Fibroblast of pulmonary artery (primary cell): ENCODE measurements around the gene TDRD5.

Source experiments
- DNase-seq: peaks from one replicate; pipeline ENCODE4 v3.0.0-alpha.2; 2010; ENCODE audit warnings: low read depth
- H3K4me3 ChIP-seq: replicated peaks from 2 replicates; pipeline ENCODE4 v1.5.1; 2011; ENCODE audit warnings: low read depth, mild to moderate bottlenecking, control low read depth, low read length, moderate library complexity
- CTCF ChIP-seq: IDR thresholded peaks from 2 replicates; pipeline ENCODE4 v1.5.1; 2011; ENCODE audit warnings: mild to moderate bottlenecking, control low read depth, low read length, inconsistent platforms; ENCODE audit errors: missing control alignments

TDRD5 gene

GRCh38 chr1:179714159-179714558, 122.5 kb downstream of the TDRD5 start:
- H3K4me3 ChIP-seq: no peak overlapping the region
- DNase-seq: no peak
- TF ChIP-seq CTCF: no peak

GRCh38 chr1:179714623-179715022, 123.0 kb downstream of the TDRD5 start:
- TF ChIP-seq CTCF: no peak
- no peak for DNase-seq
- H3K4me3 ChIP-seq: no peak overlapping the region

GRCh38 chr1:179719272-179719671, 127.6 kb downstream of the TDRD5 start:
- TF ChIP-seq CTCF: no peak
- H3K4me3 ChIP-seq: no peak overlapping the region
- DNase-seq: no peak

- DNase-seq: no peak
- H3K4me3 ChIP-seq: no peak overlapping the region
- no peak for TF ChIP-seq CTCF
Observed at GRCh38 chr1:179728271-179728670, 136.6 kb downstream of the TDRD5 start.

- no peak overlapping the region for H3K4me3 ChIP-seq
- no peak for TF ChIP-seq CTCF
- no peak for DNase-seq
Observed at GRCh38 chr1:179729881-179730280, 138.2 kb downstream of the TDRD5 start.

GRCh38 chr1:179731643-179732042, 140.0 kb downstream of the TDRD5 start:
- H3K4me3 ChIP-seq: no peak overlapping the region
- TF ChIP-seq CTCF: no peak
- no peak for DNase-seq
